ENCODE measurements around the gene SSC5D.

SSC5D gene

GRCh38 chr19:55536951-55537740, 48.9 kb downstream of the SSC5D start, which contains the start of gene SBK2:
SBK2 (minus strand) TSS chr19:55537133; CDS start chr19:55536294, 839 bp downstream.
- no peak for DNase-seq (ENCODE audit: low spot score)

GRCh38 chr19:55537741-55538111, 49.5 kb downstream of the SSC5D start:
- DNase-seq (ENCODE audit: low spot score), result peak; percentile 37

GRCh38 chr19:55538132-55538531, 49.9 kb downstream of the SSC5D start:
- no peak for DNase-seq (ENCODE audit: low spot score)

GRCh38 chr19:55539090-55539984, 51.1 kb downstream of the SSC5D start:
- no peak for DNase-seq (ENCODE audit: low spot score)

- DNase-seq (ENCODE audit: low spot score), result no peak
These were observed 52.4 kb downstream of the SSC5D start for GRCh38 chr19:55540619-55541018.

- no peak for DNase-seq (ENCODE audit: low spot score)
These were observed 52.9 kb downstream of the SSC5D start for GRCh38 chr19:55541091-55541490.

GRCh38 chr19:55542292-55542855, 54.1 kb downstream of the SSC5D start:
- DNase-seq (ENCODE audit: low spot score), result no peak

GRCh38 chr19:55543567-55543966, 55.3 kb downstream of the SSC5D start:
- DNase-seq (ENCODE audit: low spot score), result no peak

- no peak for DNase-seq (ENCODE audit: low spot score)
These were observed 55.8 kb downstream of the SSC5D start for GRCh38 chr19:55544014-55544413.

- no peak for DNase-seq (ENCODE audit: low spot score)
These were observed 56.7 kb downstream of the SSC5D start for GRCh38 chr19:55544776-55545439.

GRCh38 chr19:55545443-55545842, 57.2 kb downstream of the SSC5D start, which contains the start of gene SBK3:
SBK3 (minus strand) TSS chr19:55545543; CDS start chr19:55545543, 0 bp downstream.
- DNase-seq (ENCODE audit: low spot score), result no peak

- no peak for DNase-seq (ENCODE audit: low spot score)
These were observed 57.8 kb downstream of the SSC5D start for GRCh38 chr19:55546011-55546410.

- DNase-seq (ENCODE audit: low spot score), result no peak
These were observed 58.8 kb downstream of the SSC5D start for GRCh38 chr19:55546822-55547614.

- peak; percentile 90 for DNase-seq (ENCODE audit: low spot score)
These were observed 61.5 kb downstream of the SSC5D start for GRCh38 chr19:55549500-55550320.

- no peak for DNase-seq (ENCODE audit: low spot score)
These were observed 62.0 kb downstream of the SSC5D start for GRCh38 chr19:55550321-55550650.

GRCh38 chr19:55552206-55552605, 64.0 kb downstream of the SSC5D start:
- DNase-seq (ENCODE audit: low spot score), result no peak

- DNase-seq (ENCODE audit: low spot score), result no peak
These were observed 64.4 kb downstream of the SSC5D start for GRCh38 chr19:55552620-55553019.

- DNase-seq (ENCODE audit: low spot score), result no peak
These were observed 65.3 kb downstream of the SSC5D start for GRCh38 chr19:55553217-55554182.

GRCh38 chr19:55554302-55554701, 66.1 kb downstream of the SSC5D start:
- no peak for DNase-seq (ENCODE audit: low spot score)
